HepG2 (cell line): ENCODE results near the gene FBXO41. TPM values are rescaled to one million over a fixed set of nuclear protein-coding genes. Genes with fewer than 3 reads are reported as not detected.

Source experiments
- AGO1 ChIP-seq: fragments of 200-400 bp; formaldehyde crosslinking; IDR thresholded peaks from 2 replicates; pipeline ENCODE4 v1.6.1; 2017; ENCODE audit warnings: mild to moderate bottlenecking, low read depth, low read length, moderate library complexity; ENCODE audit not compliant: poor library complexity, severe bottlenecking
- ATAD3A ChIP-seq: sonication (generic); formaldehyde crosslinking; IDR thresholded peaks from 2 replicates; pipeline ENCODE4 v1.4.0; 2020; ENCODE audit warnings: missing genetic modification reagents
- EEA1 ChIP-seq: sonication (generic); formaldehyde crosslinking; IDR thresholded peaks from 2 replicates; pipeline ENCODE4 v1.5.1; 2020; ENCODE audit warnings: mild to moderate bottlenecking, missing genetic modification reagents, borderline replicate concordance
- MBNL3 ChIP-seq: fragments of 250-450 bp; sonication (Bioruptor Pico); conservative IDR thresholded peaks from 2 replicates; pipeline ENCODE4 v1.8.0; 2022; ENCODE audit warnings: mild to moderate bottlenecking, inconsistent platforms
- RORA ChIP-seq: sonication (generic); formaldehyde crosslinking; IDR thresholded peaks from 2 replicates; pipeline ENCODE4 v1.5.0; 2020; ENCODE audit warnings: mild to moderate bottlenecking, missing genetic modification reagents, moderate library complexity
- RXRB ChIP-seq: IDR thresholded peaks from 2 replicates; pipeline ENCODE4 v1.6.1; 2016; ENCODE audit warnings: borderline replicate concordance, missing genetic modification reagents, missing compliant biosample characterization
- SATB2 ChIP-seq: sonication (generic); formaldehyde crosslinking; IDR thresholded peaks from 2 replicates; pipeline ENCODE4 v1.5.0; 2020; ENCODE audit warnings: missing genetic modification reagents
- SUZ12 ChIP-seq: fragments of 150-350 bp; IDR thresholded peaks from 2 replicates; pipeline ENCODE4 v1.6.1; 2014; ENCODE audit warnings: low read depth, low read length
- ZBTB7A ChIP-seq: sonication (generic); formaldehyde crosslinking; IDR thresholded peaks from 2 replicates; pipeline ENCODE4 v1.8.0; 2022; ENCODE audit warnings: mild to moderate bottlenecking, missing genetic modification reagents
- ZFP62 ChIP-seq: sonication (generic); formaldehyde crosslinking; IDR thresholded peaks from 2 replicates; pipeline ENCODE4 v1.4.0; 2020; ENCODE audit warnings: missing genetic modification reagents
- ZNF33A ChIP-seq: sonication (generic); formaldehyde crosslinking; IDR thresholded peaks from 2 replicates; pipeline ENCODE4 v1.5.1; 2020; ENCODE audit warnings: missing genetic modification reagents, mild to moderate bottlenecking, moderate library complexity, borderline replicate concordance
- ZNF562 ChIP-seq: sonication (generic); formaldehyde crosslinking; IDR thresholded peaks from 2 replicates; pipeline ENCODE4 v1.8.0; 2022; ENCODE audit warnings: missing genetic modification reagents, borderline replicate concordance
- ZNF569 ChIP-seq: sonication (generic); formaldehyde crosslinking; IDR thresholded peaks from 2 replicates; pipeline ENCODE4 v1.5.0; 2020; ENCODE audit warnings: mild to moderate bottlenecking, missing genetic modification reagents, moderate library complexity, borderline replicate concordance
- ZNF607 ChIP-seq: sonication (generic); formaldehyde crosslinking; IDR thresholded peaks from 2 replicates; pipeline ENCODE4 v1.5.1; 2020; ENCODE audit warnings: missing genetic modification reagents, mild to moderate bottlenecking, borderline replicate concordance
- polyA plus RNA-seq, 8 experiments: library from polyadenylated mRNA; depleted of rRNA in 3 of 8; stranded (reverse) in 7 of 8; unstranded in 1 of 8; fragments of >200 nt; fragmentation: Illumina TruSeq in 4 of 8; extraction: Trizol in 4 of 8; gene quantifications; 2 replicates each; pipeline versions ENCODE4 v1.2.1 to v1.2.3, GENCODE V29; 2011 to 2016; ENCODE audit warnings: low read depth in 4 of 8, missing spikeins in 1 of 8, mixed read lengths in 1 of 8; ENCODE audit not compliant: insufficient read depth in 1 of 8
- total RNA-seq, 5 experiments: library from RNA; depleted of rRNA; stranded (reverse); fragments of >200 nt; fragmentation: Illumina TruSeq; extraction: Trizol; gene quantifications; 2 replicates each; pipeline ENCODE4 v1.2.3, GENCODE V29; 2016; ENCODE audit warnings: low read depth in 1 of 5
- TF ChIP-seq, protein P1 (sequence below): sonication (generic); formaldehyde crosslinking; IDR thresholded peaks from 2 replicates; pipeline ENCODE4 v1.5.1; 2020; ENCODE audit warnings: mild to moderate bottlenecking, missing genetic modification reagents, borderline replicate concordance
- TF ChIP-seq, protein P2 (sequence below): sonication (generic); formaldehyde crosslinking; IDR thresholded peaks from 2 replicates; pipeline ENCODE4 v1.4.0; 2020; ENCODE audit warnings: low read depth, mild to moderate bottlenecking, missing genetic modification reagents
- TF ChIP-seq, protein P3 (sequence below): sonication (generic); formaldehyde crosslinking; IDR thresholded peaks from 2 replicates; pipeline ENCODE4 v1.4.0; 2020; ENCODE audit warnings: mild to moderate bottlenecking, missing genetic modification reagents, borderline replicate concordance
- TF ChIP-seq, protein P4 (sequence below): sonication (generic); formaldehyde crosslinking; IDR thresholded peaks from 2 replicates; pipeline ENCODE4 v1.8.1; 2023; ENCODE audit warnings: missing genetic modification reagents, mild to moderate bottlenecking, borderline replicate concordance
- TF ChIP-seq, protein P5 (sequence below): sonication (generic); formaldehyde crosslinking; IDR thresholded peaks from 2 replicates; pipeline ENCODE4 v1.8.0; 2022; ENCODE audit warnings: mild to moderate bottlenecking, missing genetic modification reagents; ENCODE audit not compliant: insufficient replicate concordance

Gene FBXO41
- total and polyA plus RNA-seq, 2 of the 13 experiments (the other 11 are each of a cell fraction or from before 2014, with no cell fraction given) = 4.2 to 10.3 TPM

DNA sequence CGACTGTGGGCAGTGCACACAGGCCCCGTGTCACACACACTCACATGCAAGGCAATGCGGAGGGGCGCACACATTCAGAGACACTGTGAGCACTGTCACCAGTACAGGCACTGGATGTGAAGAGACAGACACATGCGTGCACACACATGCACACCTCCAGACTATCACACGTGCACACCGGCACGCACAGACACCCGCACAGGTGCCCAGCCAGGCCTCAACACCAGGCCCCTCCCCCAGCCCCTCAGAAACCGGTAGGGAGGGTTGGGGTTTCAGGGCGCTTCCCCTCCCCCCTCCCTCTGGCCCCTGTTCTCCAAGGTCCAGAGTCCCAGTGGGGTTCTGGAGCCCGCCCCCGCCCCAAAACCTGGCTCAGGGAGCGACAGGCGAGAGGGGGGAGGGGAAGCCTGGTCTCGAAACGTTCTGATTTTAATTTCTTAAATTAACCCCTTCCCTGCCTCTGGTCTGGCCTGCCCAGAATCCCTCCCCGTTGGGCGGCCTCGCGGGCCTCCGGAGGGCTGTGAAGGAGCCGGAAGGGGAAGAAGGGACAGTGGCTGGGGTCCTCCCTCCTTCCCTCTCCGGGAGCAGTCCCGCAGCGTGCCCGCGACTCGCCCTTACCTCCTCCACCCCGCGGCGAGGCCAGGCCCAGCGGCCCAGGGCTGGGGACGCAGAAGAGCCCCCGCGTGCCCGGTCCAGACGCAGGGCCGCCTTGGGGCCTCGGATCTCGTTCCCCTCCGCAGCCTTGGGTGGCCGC lies 558 bp downstream of the FBXO41 start (continued):
- TF ChIP-seq, protein P1, sequence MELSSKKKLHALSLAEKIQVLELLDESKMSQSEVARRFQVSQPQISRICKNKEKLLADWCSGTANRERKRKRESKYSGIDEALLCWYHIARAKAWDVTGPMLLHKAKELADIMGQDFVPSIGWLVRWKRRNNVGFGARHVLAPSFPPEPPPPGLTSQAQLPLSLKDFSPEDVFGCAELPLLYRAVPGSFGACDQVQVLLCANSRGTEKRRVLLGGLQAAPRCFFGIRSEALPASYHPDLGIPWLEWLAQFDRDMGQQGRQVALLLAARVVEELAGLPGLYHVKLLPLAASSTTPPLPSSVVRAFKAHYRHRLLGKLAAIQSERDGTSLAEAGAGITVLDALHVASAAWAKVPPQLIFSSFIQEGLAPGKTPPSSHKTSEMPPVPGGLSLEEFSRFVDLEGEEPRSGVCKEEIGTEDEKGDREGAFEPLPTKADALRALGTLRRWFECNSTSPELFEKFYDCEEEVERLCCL (CRISPR knock-in tag) = no peak
- TF ChIP-seq RORA (CRISPR knock-in tag) (no peak), EEA1 (CRISPR knock-in tag) (no peak), ZNF569 (CRISPR knock-in tag) (0 out of 2 replicates have a peak, but pooled peaks have one; percentile 65), SATB2 (CRISPR knock-in tag) (no peak), ZNF607 (CRISPR knock-in tag) (no peak), ATAD3A (CRISPR knock-in tag) (no peak), AGO1 (no peak), SUZ12 (no peak), ZNF33A (CRISPR knock-in tag) (no peak), ZNF562 (CRISPR knock-in tag) (no peak), RXRB (CRISPR knock-in tag) (no peak), MBNL3 (CRISPR knock-in tag) (no peak), ZFP62 (CRISPR knock-in tag) (no peak), ZBTB7A (CRISPR knock-in tag) (peak; percentile 29; the same call in 1 of the 2 replicates)
- TF ChIP-seq, protein P2, sequence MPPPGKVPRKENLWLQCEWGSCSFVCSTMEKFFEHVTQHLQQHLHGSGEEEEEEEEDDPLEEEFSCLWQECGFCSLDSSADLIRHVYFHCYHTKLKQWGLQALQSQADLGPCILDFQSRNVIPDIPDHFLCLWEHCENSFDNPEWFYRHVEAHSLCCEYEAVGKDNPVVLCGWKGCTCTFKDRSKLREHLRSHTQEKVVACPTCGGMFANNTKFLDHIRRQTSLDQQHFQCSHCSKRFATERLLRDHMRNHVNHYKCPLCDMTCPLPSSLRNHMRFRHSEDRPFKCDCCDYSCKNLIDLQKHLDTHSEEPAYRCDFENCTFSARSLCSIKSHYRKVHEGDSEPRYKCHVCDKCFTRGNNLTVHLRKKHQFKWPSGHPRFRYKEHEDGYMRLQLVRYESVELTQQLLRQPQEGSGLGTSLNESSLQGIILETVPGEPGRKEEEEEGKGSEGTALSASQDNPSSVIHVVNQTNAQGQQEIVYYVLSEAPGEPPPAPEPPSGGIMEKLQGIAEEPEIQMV (CRISPR knock-in tag) = no peak
- TF ChIP-seq, protein P3, sequence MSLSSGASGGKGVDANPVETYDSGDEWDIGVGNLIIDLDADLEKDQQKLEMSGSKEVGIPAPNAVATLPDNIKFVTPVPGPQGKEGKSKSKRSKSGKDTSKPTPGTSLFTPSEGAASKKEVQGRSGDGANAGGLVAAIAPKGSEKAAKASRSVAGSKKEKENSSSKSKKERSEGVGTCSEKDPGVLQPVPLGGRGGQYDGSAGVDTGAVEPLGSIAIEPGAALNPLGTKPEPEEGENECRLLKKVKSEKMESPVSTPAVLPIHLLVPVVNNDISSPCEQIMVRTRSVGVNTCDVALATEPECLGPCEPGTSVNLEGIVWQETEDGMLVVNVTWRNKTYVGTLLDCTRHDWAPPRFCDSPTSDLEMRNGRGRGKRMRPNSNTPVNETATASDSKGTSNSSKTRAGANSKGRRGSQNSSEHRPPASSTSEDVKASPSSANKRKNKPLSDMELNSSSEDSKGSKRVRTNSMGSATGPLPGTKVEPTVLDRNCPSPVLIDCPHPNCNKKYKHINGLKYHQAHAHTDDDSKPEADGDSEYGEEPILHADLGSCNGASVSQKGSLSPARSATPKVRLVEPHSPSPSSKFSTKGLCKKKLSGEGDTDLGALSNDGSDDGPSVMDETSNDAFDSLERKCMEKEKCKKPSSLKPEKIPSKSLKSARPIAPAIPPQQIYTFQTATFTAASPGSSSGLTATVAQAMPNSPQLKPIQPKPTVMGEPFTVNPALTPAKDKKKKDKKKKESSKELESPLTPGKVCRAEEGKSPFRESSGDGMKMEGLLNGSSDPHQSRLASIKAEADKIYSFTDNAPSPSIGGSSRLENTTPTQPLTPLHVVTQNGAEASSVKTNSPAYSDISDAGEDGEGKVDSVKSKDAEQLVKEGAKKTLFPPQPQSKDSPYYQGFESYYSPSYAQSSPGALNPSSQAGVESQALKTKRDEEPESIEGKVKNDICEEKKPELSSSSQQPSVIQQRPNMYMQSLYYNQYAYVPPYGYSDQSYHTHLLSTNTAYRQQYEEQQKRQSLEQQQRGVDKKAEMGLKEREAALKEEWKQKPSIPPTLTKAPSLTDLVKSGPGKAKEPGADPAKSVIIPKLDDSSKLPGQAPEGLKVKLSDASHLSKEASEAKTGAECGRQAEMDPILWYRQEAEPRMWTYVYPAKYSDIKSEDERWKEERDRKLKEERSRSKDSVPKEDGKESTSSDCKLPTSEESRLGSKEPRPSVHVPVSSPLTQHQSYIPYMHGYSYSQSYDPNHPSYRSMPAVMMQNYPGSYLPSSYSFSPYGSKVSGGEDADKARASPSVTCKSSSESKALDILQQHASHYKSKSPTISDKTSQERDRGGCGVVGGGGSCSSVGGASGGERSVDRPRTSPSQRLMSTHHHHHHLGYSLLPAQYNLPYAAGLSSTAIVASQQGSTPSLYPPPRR = no peak
- TF ChIP-seq, protein P4, sequence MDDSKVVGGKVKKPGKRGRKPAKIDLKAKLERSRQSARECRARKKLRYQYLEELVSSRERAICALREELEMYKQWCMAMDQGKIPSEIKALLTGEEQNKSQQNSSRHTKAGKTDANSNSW (CRISPR knock-in tag) = peak; percentile 22; the same call in 1 of the 2 replicates
- TF ChIP-seq, protein P5, sequence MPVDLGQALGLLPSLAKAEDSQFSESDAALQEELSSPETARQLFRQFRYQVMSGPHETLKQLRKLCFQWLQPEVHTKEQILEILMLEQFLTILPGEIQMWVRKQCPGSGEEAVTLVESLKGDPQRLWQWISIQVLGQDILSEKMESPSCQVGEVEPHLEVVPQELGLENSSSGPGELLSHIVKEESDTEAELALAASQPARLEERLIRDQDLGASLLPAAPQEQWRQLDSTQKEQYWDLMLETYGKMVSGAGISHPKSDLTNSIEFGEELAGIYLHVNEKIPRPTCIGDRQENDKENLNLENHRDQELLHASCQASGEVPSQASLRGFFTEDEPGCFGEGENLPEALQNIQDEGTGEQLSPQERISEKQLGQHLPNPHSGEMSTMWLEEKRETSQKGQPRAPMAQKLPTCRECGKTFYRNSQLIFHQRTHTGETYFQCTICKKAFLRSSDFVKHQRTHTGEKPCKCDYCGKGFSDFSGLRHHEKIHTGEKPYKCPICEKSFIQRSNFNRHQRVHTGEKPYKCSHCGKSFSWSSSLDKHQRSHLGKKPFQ = peak; percentile 55
